ENCODE data around the gene CHST10. TPM values are rescaled to one million over a fixed set of nuclear protein-coding genes. Genes with fewer than 3 reads are reported as not detected.
"Not testable (repeated sequence)": the region's sequence is repeated elsewhere in the genome, so short reads cannot be mapped to it uniquely, and the experiment has no call there.

Gene CHST10, protein sequence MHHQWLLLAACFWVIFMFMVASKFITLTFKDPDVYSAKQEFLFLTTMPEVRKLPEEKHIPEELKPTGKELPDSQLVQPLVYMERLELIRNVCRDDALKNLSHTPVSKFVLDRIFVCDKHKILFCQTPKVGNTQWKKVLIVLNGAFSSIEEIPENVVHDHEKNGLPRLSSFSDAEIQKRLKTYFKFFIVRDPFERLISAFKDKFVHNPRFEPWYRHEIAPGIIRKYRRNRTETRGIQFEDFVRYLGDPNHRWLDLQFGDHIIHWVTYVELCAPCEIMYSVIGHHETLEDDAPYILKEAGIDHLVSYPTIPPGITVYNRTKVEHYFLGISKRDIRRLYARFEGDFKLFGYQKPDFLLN
- 1 to 10 TPM; 3.3 to 9.9 TPM for total RNA-seq

DNA sequence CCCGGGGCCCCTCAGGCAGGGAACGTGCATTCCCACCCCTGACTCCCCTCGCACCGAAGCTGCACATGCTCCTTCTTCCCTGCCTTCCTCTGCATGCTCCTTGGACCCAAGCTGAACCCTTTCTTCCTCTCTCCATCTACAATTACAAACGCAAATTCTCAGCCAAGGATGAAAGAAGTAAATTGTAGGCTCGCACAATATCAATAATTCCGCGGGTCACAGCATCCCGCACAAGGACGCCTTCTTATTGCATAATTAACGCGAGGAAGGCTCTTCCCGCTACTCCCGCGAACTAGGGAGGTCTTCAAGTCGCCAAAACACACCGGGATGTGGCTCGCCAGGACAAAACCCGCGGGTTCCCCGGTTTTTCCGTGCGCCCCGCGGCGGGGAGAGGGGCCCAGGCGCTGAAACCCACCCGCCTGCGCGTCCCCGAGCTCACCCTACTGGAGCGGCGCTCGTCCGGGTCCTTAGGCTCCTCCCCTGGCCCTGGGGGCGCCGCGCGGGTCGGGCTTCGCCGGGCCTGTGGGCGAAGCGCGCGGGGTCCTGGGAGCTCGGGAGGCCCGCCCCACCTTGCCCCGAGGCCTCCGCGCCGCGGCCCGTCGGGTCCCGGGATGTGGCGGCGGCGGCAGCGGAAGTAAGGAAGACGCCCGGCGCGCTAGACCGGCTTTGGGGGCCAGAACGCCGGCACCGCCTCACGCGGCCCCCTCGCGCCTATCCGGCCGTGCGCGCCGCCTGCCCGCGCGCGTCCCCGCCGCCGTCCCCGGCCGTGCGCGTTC is at the start of gene CHST10:
TSS of gene CHST10 (minus strand) at position 734 of the 776 bp plus-strand sequence. CDS start 10,993 bp downstream, outside the sequence.
- no peaks in the 10 kb centered on the region for H3K27me3 Mint-ChIP-seq
- peak; percentile 89 for ATAC-seq (replicated peaks)
- H3K4me3 Mint-ChIP-seq = peak within 1 kb of the TSS; percentile 85
- peaks cover 11% of the 10 kb centered on the region for H3K4me1 Mint-ChIP-seq
- H3K36me3 Mint-ChIP-seq (ENCODE audit: low read depth) = no peaks in the 10 kb centered on the region
- no peaks in the 10 kb centered on the region for H3K9me3 Mint-ChIP-seq
- peak within 1 kb of the TSS; percentile 67 for H3K27ac Mint-ChIP-seq

DNA sequence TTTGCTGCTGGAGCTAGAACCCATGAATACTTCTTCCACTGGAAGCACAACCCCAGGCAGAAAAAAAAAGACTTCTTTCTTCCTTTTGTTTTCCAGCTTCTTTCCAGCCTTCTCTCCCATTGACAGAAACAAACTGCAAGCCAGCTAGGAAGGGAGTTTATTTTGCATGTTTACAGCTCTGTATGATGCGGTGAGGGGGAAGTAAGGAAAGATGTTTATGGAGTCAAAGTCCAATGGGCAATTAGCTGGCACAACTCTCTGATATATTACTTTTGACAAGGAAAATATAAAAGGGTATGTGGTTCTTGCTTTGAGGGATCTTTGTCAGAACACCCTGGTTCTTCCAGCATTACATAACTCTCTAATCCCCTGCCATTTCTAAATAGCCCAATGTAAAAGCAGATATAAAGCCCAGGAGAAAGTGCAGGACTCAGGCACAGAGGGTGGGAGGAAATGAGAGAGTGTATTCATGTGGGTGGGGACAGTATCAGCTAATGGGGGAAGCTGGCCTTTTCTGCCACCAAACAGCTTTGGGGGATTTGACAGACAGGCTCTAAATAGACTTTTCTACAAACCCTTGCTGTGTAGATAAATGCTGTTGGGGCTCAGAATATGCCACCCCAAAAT is 43.5 kb upstream of the CHST10 start:
- Mint-ChIP-seq H3K36me3 (ENCODE audit: low read depth) (no peaks in the 10 kb centered on the region), H3K9me3 (peaks cover 9% of the 10 kb centered on the region), H3K4me3 (no peak overlapping the region), H3K27ac (no peak overlapping the region), H3K27me3 (peaks cover 15% of the 10 kb centered on the region), H3K4me1 (no peaks in the 10 kb centered on the region)
- ATAC-seq (replicated peaks) = no peak

DNA sequence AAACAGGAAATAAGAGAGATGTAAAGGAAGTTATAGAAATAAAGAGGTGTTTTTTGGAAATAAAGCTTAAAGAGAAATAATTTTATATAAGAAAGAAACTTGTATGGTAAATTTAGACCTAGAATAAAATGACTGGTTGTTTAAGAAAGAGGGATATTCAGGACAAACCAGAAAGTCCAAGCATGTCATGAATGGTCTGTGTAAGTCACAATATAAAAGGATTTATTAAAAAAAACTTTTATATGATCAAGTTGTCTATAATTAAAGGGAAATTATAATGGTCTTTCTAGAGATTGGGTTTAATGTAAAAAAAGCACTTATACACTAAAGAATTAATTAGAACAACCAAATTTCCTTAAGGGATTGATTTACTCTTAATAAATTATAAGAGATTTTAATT is 38.9 kb upstream of the CHST10 start:
- H3K9me3 Mint-ChIP-seq = not testable (repeated sequence)

DNA sequence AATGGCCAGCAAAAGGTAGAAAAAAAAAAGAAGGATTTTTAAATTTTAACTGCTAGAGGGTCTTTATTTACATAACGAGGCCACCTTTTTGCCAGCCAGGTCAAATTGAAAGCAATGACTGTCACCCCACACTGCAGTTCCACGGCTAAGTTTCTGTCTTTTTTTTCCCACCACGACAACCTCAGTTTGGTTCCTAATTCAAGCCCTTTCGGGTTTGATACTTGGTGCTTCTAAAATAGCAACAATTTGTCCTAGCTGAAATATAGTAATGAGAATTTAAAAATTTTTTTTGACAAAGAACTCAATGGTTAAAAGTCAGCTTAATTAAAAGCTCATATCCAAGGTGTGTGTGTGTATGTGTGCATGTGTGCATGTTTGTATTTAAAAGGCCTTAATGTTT is 36.4 kb upstream of the CHST10 start:
- Mint-ChIP-seq H3K4me3 (no peak overlapping the region), H3K27ac (no peak overlapping the region), H3K36me3 (ENCODE audit: low read depth) (no peaks in the 10 kb centered on the region), H3K9me3 (peaks cover 6% of the 10 kb centered on the region), H3K4me1 (no peaks in the 10 kb centered on the region), H3K27me3 (no peaks in the 10 kb centered on the region)
- no peak for ATAC-seq (replicated peaks)

More for the DNA sequence above, 38.9 kb upstream of the CHST10 start:
- H3K27me3 Mint-ChIP-seq; ATAC-seq (replicated peaks); H3K4me3 Mint-ChIP-seq; H3K36me3 Mint-ChIP-seq (ENCODE audit: low read depth); H3K4me1 Mint-ChIP-seq; H3K27ac Mint-ChIP-seq: not testable (repeated sequence)

DNA sequence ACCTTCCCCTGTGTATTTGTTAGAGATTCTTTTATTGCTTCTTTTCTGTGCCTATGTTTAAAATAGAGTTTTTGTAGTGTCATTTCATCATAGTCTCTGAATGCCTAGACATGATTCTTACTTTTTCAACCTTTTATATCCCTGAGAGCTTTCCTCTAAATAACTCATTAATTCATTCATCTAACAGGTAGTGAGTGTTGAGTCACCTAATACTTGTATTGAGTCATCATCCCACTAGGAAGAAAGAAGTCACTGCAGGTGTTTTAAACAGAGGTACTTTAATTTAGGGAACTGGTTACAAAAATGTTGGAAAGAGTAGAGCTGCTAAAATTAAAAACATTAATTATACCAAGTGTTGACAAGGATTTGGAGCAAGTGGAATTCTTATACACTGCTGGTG is 34.3 kb upstream of the CHST10 start:
- peak; percentile 51 for ATAC-seq (replicated peaks)
- Mint-ChIP-seq H3K36me3 (ENCODE audit: low read depth) (no peaks in the 10 kb centered on the region), H3K4me1 (no peaks in the 10 kb centered on the region), H3K27me3 (no peaks in the 10 kb centered on the region), H3K27ac (no peak overlapping the region), H3K9me3 (peaks cover 2% of the 10 kb centered on the region), H3K4me3 (no peak overlapping the region)

DNA sequence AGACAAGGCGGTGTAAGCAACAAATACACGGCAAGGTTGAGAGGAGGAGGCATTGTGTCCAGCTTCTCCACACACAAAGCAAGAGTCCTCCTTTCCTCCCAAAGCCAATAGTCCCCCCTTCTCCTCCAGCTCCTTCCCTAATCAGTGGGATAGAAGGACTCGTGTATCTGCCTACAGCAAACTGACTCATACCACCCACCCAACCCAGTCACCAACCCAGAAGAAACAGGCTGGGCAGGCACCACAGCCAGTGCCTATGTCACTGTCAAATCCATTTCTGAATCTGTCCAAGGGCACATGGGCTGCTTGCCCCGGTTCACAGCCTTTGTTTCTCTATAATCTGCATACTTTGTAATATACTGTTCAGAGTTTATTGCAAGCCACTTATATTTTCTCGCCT is 33.6 kb upstream of the CHST10 start:
- no peaks in the 10 kb centered on the region for H3K9me3 Mint-ChIP-seq
- no peak overlapping the region for H3K4me3 Mint-ChIP-seq
- ATAC-seq (replicated peaks) = no peak
- H3K27ac Mint-ChIP-seq = no peak overlapping the region
- H3K27me3 Mint-ChIP-seq = no peaks in the 10 kb centered on the region
- H3K36me3 Mint-ChIP-seq (ENCODE audit: low read depth) = no peaks in the 10 kb centered on the region
- H3K4me1 Mint-ChIP-seq = no peaks in the 10 kb centered on the region

DNA sequence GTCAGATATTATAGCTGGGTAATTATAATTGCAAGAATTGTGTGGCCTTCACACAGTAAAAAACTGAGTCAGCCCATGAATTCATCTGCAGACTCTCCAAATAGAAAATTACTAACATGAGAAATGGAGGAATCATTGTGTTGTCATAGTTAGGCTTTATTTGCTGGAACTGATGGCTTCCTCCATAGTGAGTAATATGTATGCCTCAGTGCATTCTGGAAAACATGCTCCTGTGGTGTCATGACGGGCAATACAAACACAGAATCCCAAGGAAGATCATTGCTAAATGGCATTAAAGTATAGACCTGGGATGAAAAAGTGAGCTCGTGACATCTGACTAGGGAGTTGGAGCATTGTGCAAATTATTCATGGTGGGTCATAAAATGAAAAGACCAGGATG is 29.2 kb upstream of the CHST10 start:
- Mint-ChIP-seq H3K9me3 (no peaks in the 10 kb centered on the region), H3K27ac (no peak overlapping the region), H3K4me1 (no peaks in the 10 kb centered on the region), H3K36me3 (ENCODE audit: low read depth) (no peaks in the 10 kb centered on the region), H3K4me3 (no peak overlapping the region), H3K27me3 (no peaks in the 10 kb centered on the region)
- ATAC-seq (replicated peaks) = no peak

DNA sequence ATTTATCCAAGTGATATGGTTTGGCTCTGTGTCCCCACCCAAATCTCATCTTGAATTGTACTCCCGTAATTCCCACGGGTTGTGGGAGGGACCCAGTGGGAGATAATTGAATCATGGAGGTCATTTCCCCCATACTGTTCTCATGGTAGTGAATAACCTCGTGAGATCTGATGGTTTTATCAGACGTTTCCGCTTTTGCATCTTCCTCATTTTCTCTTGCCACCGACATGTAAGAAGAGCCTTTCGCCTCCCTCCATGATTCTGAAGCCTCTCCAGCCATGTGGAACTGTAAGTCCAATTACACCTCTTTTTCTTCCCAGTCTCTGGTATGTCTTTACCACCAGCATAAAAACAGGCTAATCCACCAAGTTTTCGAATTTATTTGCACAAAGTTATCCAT is 20.3 kb upstream of the CHST10 start:
- ATAC-seq (replicated peaks) = no peak
- Mint-ChIP-seq H3K9me3 (no peaks in the 10 kb centered on the region), H3K4me1 (no peaks in the 10 kb centered on the region), H3K27me3 (peaks cover 14% of the 10 kb centered on the region), H3K36me3 (ENCODE audit: low read depth) (no peaks in the 10 kb centered on the region), H3K4me3 (no peak overlapping the region), H3K27ac (no peak overlapping the region)

DNA sequence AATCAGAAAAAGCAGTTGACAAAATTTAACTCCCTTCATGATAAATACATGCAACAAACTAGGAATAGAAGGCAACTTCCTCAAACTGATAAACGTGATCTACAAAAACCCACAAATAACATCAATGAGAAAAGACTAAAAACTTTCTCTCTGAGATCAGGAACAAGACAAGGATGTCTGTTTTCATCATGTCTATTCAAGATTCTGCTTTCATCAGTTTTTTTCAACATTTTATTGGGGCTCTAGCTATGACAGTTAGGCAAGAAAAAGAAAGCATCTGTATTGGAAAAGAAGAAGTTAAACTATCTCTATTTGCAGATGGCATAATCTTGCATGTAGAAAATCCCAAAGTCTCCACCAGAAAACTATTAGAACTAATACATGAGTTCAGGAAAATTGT is 12.3 kb upstream of the CHST10 start:
- Mint-ChIP-seq H3K36me3 (ENCODE audit: low read depth) (no peaks in the 10 kb centered on the region), H3K4me3 (no peak overlapping the region), H3K4me1 (peaks cover 6% of the 10 kb centered on the region), H3K27ac (no peak overlapping the region), H3K27me3 (no peaks in the 10 kb centered on the region), H3K9me3 (no peaks in the 10 kb centered on the region)
- ATAC-seq (replicated peaks) = no peak

DNA sequence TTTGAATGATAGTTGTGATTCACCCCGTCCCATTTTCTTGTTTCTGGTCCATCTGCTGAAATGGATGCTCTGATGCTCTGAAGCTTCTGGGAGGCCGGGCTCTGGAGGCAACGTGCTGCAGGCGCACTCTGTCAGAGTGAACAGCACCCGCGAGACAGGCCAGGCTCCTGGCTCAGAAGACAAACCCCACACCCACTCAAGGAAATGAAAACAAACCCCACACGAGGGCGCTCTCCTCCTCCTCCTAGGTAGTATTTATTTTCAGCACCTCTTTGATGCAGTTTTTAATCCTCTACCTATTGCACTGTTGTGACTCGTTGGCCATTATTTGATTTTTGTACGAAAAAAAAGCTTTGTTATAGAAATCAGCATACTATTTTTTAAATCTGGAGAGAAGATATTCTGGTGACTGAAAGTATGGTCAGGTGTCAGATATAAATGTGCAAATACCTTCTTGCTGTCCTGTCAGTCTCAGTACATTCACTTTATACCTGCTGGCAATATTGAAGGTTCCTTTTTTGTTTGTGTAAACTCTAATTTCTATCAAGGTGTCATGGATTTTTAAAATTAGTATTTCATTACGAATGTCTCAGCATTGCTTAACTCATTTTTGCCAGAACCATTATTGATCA is 10.3 kb upstream of the CHST10 start:
- ATAC-seq (replicated peaks) = peak; percentile 75
- H3K27me3 Mint-ChIP-seq = no peaks in the 10 kb centered on the region
- peaks cover 6% of the 10 kb centered on the region for H3K4me1 Mint-ChIP-seq
- H3K27ac Mint-ChIP-seq = no peak overlapping the region
- no peaks in the 10 kb centered on the region for H3K36me3 Mint-ChIP-seq (ENCODE audit: low read depth)
- H3K4me3 Mint-ChIP-seq = no peak overlapping the region
- no peaks in the 10 kb centered on the region for H3K9me3 Mint-ChIP-seq

DNA sequence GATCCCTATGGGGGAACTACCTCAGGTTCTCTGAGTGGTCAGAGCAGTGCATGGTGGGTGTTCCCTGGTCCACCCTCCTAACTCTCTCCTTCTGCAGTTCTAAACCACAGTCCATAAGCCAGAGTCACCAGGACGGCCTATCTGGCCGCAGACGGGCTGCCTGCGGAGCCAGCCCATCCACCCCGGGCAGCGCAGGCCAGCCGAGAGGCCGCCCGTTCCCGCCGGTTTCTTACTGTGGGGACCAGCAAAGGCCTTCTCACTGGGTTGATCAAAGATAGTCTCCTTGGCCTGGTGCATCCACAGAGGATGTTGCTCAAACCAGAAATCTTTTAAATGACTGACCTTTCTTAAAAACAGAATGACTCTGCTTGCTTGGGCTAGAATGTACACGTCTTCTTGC is 9.6 kb upstream of the CHST10 start:
- Mint-ChIP-seq H3K36me3 (ENCODE audit: low read depth) (no peaks in the 10 kb centered on the region), H3K4me1 (peaks cover 6% of the 10 kb centered on the region), H3K4me3 (no peak overlapping the region)

DNA sequence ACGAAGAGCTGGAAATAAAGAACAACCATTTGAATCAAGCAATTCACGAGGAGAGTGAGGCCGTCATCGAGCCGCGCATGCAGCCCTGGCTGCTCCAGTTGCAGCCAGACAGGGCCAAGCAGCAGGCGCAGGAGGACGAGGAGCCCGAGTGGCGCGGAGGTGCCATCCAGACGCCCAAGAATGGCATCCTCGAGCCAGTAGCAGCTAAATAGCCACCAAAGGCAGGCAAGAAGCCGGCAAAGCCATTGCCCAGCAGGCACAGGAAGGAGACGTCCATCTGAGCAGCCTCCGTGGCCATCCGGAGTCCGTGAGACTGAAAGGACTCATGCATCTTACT is 8.9 kb upstream of the CHST10 start:
- Mint-ChIP-seq H3K36me3 (ENCODE audit: low read depth) (no peaks in the 10 kb centered on the region), H3K4me1 (peaks cover 6% of the 10 kb centered on the region), H3K27ac (no peak overlapping the region), H3K4me3 (no peak overlapping the region), H3K9me3 (no peaks in the 10 kb centered on the region), H3K27me3 (no peaks in the 10 kb centered on the region)
- no peak for ATAC-seq (replicated peaks)

More for the DNA sequence above, 9.6 kb upstream of the CHST10 start:
- no peak overlapping the region for H3K27ac Mint-ChIP-seq
- H3K27me3 Mint-ChIP-seq = no peaks in the 10 kb centered on the region
- no peak for ATAC-seq (replicated peaks)
- no peaks in the 10 kb centered on the region for H3K9me3 Mint-ChIP-seq

DNA sequence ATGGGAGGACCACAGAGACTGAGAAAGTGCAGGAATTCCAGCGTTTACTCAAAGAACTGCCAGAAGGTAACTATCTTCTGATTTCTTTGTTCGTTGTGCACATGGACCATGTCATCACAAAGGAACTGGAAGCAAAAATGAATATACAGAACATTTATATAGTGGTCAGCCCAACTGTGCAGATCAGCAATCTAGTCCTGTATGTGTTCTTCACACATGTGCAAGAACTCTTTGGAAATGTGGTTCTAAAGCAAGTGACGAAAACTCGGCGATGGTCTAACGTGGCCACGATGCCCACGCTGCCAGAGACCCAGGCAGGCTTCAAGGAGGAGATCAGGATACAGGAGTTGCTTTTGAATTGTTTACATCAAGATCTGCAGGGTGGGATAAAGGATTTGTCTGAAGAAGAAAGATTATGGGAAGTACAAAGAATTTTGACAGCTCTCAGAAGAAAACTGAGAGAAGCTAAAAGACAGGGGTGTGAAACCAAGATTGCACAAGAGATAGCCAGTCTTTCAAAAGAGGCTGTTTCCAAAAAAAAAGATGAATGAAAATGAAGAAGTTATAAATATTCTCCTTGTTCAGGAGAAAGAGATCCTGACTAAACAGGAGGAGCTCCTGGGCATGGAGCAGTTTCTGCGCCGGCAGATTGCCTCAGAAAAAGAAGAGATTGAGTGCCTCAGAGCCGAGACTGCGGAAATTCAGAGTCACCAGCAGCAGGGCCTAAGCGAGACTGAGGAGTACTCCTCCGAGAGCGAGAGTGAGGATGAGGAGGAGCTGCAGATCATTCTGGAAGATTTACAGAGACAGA is 8.3 kb upstream of the CHST10 start:
- H3K9me3 Mint-ChIP-seq = no peaks in the 10 kb centered on the region
- no peak overlapping the region for H3K4me3 Mint-ChIP-seq
- ATAC-seq (replicated peaks) = no peak
- no peaks in the 10 kb centered on the region for H3K36me3 Mint-ChIP-seq (ENCODE audit: low read depth)
- no peaks in the 10 kb centered on the region for H3K27me3 Mint-ChIP-seq
- no peak overlapping the region for H3K27ac Mint-ChIP-seq
- peaks cover 6% of the 10 kb centered on the region for H3K4me1 Mint-ChIP-seq

DNA sequence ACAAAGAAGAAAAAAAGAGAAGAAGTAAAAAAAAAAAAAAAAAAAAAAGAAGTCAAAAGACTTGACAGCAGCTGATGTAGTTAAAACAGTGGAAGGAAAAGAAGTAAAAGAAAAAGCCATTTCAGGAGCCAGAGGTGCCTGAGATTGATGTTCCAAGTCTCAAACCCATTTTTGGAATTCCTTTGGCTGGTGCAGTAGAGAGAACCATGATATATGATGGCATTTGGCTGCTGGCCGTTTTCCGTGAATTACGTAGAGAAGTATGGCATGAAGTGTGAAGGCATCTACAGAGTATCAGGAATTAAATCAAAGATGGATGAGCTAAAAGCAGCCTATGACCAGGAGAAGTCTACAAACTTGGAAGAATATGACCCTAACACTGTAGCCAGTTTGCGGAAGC is 7.6 kb upstream of the CHST10 start:
- Mint-ChIP-seq H3K4me1 (peaks cover 6% of the 10 kb centered on the region), H3K4me3 (no peak overlapping the region)
- no peak for ATAC-seq (replicated peaks)

More for the DNA sequence above, 7.6 kb upstream of the CHST10 start:
- no peak overlapping the region for H3K27ac Mint-ChIP-seq
- H3K27me3 Mint-ChIP-seq = no peaks in the 10 kb centered on the region
- no peaks in the 10 kb centered on the region for H3K9me3 Mint-ChIP-seq
- no peaks in the 10 kb centered on the region for H3K36me3 Mint-ChIP-seq (ENCODE audit: low read depth)

Measured in activated T-helper 17 cell treated with anti-CD3 and anti-CD28 coated beads, Interleukin-2, amount 50 U/mL, for 72 hours (primary cell).